HG03097 (cell line): ENCODE data around the gene SUPT3H.

Source experiments
- ATAC-seq: cut with Tn5 transposase; IDR thresholded peaks from one replicate; pipeline ENCODE4 v1.9.1; 2021; ENCODE audit not compliant: unreplicated experiment, low FRiP score

The SUPT3H gene

GRCh38 chr6:45394586-45395095 is 16.9 kb upstream of the SUPT3H start:
- no peak for ATAC-seq

- no peak for ATAC-seq
Measured at GRCh38 chr6:45388328-45388727, 10.6 kb upstream of the SUPT3H start.

DNA sequence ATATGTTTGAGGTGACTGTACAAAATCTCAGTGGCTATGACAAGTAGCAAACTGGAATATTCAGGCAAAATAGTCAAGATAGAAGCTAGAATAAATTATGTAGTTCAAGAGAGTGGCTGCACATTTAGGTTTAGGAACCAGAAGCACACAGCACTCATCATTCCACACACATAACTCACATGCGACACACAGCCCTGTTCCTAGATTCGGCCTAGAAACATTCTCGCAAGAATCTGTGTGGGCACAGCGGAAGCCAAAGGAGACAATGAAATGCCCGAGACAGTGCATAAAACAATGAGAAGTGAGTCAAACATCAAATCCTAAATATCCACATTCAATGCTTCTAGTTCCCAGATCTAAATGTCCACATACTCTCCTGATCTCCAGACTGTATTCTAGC is 9.5 kb upstream of the SUPT3H start:
- ATAC-seq: no peak

- ATAC-seq: no peak
Measured at GRCh38 chr6:45386501-45386900, 8.8 kb upstream of the SUPT3H start.

- no peak for ATAC-seq
Measured at GRCh38 chr6:45382391-45382790, 4.7 kb upstream of the SUPT3H start.

GRCh38 chr6:45378334-45378926 is 696 bp upstream of the SUPT3H start:
- no peak for ATAC-seq

DNA sequence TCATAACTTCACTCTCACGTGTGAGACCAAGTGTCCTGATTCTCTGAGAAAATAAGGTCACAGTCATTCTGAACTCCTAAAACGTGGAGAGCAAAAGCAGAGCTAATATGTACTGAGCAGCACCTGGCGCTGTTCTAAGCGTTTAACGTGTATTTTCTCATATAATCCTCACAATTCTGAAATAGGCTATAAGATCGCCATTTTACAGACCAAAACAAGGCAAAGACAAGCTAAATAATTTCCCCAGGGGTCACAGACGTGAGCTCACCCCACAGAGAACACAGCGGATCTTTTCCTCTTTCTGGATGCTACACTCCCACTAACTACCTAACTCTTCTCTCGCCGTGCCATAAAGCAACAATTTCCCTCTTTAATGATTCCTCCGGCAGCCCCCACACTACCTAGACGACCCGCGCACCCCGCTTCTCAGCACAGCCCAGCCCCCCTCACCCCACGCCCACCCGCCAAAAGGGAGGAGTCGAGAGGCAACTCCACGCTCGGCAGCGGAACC is 636 bp downstream of the SUPT3H start:
- peak; percentile 4 for ATAC-seq

- ATAC-seq: no peak
Measured at GRCh38 chr6:45376310-45377042, 1.3 kb downstream of the SUPT3H start.

DNA sequence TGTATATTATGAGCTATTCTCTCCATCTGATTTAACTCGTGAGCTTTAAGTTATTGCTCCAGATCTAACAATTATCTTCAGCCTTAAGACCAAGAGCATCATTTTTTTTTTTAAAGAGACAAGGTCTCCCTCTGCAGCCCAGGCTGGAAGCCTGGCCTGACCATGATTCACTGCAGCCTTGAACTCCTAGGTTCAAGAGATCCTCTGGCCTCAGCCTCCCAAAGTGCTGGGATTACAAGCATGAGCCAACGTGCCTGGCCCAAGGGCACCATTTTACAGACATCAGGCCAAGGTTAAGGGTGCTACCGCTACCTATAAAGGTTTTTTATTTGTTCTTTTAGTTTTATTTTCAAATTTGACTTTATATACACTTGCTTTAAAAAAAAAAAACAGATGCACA is 2.3 kb downstream of the SUPT3H start:
- ATAC-seq: no peak

DNA sequence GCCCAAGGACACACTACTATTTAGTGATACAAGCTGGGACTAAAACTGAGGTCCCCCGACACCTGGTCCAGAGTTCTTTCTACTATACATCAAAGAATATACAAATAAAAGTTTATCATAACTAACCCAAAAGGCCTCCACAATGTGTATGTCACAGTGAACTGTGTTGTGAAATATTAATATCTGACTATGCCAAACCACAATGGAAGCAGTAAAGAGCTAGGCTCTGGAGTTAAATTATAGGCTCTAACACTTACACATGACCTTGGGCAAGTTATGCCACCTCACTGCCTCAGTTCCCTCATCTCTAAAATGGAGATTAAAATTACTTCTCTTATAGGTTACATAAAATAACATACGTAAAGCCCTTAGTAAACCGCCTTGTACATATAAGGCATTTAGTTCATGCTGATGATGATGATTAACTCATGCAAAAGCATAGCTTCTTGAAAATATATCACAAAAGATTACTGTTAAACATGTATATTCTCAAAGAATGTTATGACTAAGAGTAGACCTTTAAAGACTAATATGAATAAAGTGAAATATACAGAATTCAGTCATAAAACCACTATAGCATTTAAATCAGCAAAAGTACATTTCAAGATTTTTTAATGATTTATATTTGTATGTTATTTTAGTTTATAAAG is 5.7 kb downstream of the SUPT3H start:
- ATAC-seq: no peak

DNA sequence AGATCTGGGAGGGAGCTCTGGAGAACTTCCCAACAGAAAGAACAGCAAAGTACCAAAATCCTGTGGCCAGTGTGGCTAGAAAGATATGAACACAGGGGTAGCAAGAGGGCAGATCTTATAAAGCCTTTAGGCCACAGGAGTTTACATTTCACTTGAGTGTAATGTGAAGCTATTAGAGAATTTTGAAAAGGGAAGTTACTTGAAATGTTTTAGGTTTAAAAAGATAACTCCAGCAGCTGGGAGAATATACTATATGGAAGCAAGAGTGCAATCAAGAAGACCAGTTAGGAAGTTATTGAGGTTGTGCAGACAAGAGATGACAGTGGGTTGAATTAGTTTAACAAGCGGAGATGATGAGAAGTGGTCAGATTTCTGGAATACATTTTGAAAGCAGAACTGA is 7.9 kb downstream of the SUPT3H start:
- no peak for ATAC-seq

- ATAC-seq: no peak
Measured at GRCh38 chr6:45367999-45368398, 9.7 kb downstream of the SUPT3H start.

- no peak for ATAC-seq
Measured at GRCh38 chr6:45366534-45366933, 11.2 kb downstream of the SUPT3H start.

- ATAC-seq: no peak
Measured at GRCh38 chr6:45365036-45365435, 12.7 kb downstream of the SUPT3H start.

- ATAC-seq: no peak
Measured at GRCh38 chr6:45364466-45364865, 13.3 kb downstream of the SUPT3H start.

GRCh38 chr6:45353654-45354053 is 24.1 kb downstream of the SUPT3H start:
- ATAC-seq: no peak

- ATAC-seq: no peak
Measured at GRCh38 chr6:45351667-45352066, 26.1 kb downstream of the SUPT3H start.

DNA sequence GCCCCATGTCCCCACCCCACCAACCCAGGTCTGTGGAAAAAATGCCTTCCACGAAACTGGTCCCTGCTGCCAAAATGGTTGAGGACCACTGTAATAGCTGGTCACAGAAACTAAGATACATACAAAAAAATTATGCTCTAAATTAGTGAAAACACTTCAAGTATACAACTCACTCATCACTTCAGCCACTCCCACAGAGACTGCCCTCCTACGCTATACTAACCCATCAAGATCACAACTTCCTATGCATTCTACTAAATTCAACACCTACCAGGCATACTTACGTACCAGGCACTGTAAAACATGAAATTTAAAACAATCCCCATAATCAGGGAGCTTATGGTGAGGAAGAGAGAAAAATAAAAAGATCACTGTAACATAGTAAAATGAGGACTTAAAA is 26.7 kb downstream of the SUPT3H start:
- no peak for ATAC-seq

GRCh38 chr6:45350186-45350710 is 27.5 kb downstream of the SUPT3H start:
- ATAC-seq: no peak

DNA sequence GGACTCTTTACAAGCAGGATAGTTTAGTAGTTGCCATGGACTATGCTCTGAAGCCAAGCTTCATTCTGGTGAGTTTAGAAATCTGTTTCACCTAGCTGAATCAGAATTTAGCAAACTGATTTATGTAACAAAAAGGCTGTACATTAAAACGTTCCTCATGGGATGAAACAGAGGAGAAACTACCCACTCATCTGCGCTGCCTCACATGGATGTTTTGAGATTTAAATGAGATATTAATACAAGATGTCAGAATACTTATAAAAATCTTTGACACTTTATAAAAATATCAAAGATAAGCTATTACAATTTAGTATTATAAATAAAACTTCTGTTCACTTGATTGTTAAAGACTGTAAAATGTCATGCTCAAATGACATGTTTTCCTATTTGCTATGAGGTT is 32.8 kb downstream of the SUPT3H start:
- ATAC-seq: no peak

- ATAC-seq: no peak
Measured at GRCh38 chr6:45328523-45328922, 49.2 kb downstream of the SUPT3H start.
